GM23338 (cell line): ENCODE data around the gene SH3RF3. TPM values are rescaled to one million over a fixed set of nuclear protein-coding genes. Genes with fewer than 3 reads are reported as not detected.

Experiments used
- ATAC-seq: fragments of 200-7000 bp; cut with Tn5 transposase; 3 replicates; pipeline ENCODE4 v1.9.1; 2020
- DNase-seq: peaks from one replicate; pipeline ENCODE4 v3.0.0-alpha.2; 2015; ENCODE audit warnings: low spot score
- H2AFZ ChIP-seq: fragments of 200-600 bp; sonication (generic); 2 replicates; pipeline ENCODE4 v1.8.0; 2016; ENCODE audit warnings: antibody characterized with exemption, mild to moderate bottlenecking, moderate library complexity
- H3F3A ChIP-seq: fragments of 200-600 bp; sonication (generic); replicated peaks from 2 replicates; pipeline ENCODE4 v1.8.0; 2017; ENCODE audit warnings: antibody characterized with exemption, mixed run types, low read depth
- H3K27ac ChIP-seq: fragments of 200-600 bp; sonication (generic); 2 replicates; pipeline ENCODE4 v1.6.1; 2016; ENCODE audit warnings: low read depth
- H3K27me3 ChIP-seq: fragments of 200-600 bp; sonication (generic); 2 replicates; pipeline ENCODE4 v1.8.0; 2016; ENCODE audit warnings: mild to moderate bottlenecking, mixed run types, moderate library complexity; ENCODE audit not compliant: insufficient read depth
- H3K36me3 ChIP-seq: fragments of 200-600 bp; sonication (generic); 2 replicates; pipeline ENCODE4 v1.8.0; 2016; ENCODE audit warnings: mild to moderate bottlenecking; ENCODE audit not compliant: insufficient read depth
- H3K4me1 ChIP-seq: fragments of 200-600 bp; sonication (generic); 2 replicates; pipeline ENCODE4 v1.8.0; 2016; ENCODE audit warnings: mild to moderate bottlenecking, moderate library complexity; ENCODE audit not compliant: insufficient read depth
- H3K4me2 ChIP-seq: fragments of 200-600 bp; sonication (generic); 2 replicates; pipeline ENCODE4 v1.7.1; 2017; ENCODE audit warnings: mixed run types
- H3K4me3 ChIP-seq: fragments of 200-600 bp; sonication (generic); 2 replicates; pipeline ENCODE4 v1.6.1; 2016; ENCODE audit warnings: mixed run types
- H3K79me2 ChIP-seq: fragments of 200-600 bp; sonication (generic); replicated peaks from 2 replicates; pipeline ENCODE4 v1.8.0; 2017; ENCODE audit warnings: mild to moderate bottlenecking; ENCODE audit not compliant: insufficient read depth
- H3K9me2 ChIP-seq: fragments of 200-600 bp; sonication (generic); 2 replicates; pipeline ENCODE4 v1.8.0; 2017; ENCODE audit not compliant: insufficient read depth
- H4K20me1 ChIP-seq: fragments of 200-600 bp; sonication (generic); replicated peaks from 2 replicates; pipeline ENCODE4 v1.8.0; 2017; ENCODE audit warnings: mild to moderate bottlenecking; ENCODE audit not compliant: insufficient read depth
- H3K27ac Mint-ChIP-seq: 2 replicates; pipeline ENCODE4 v1.8.0; 2020; ENCODE audit warnings: inconsistent platforms, mild to moderate bottlenecking, moderate library complexity, mixed read lengths
- H3K27me3 Mint-ChIP-seq: 3 replicates; pipeline ENCODE4 v1.8.0; 2022; ENCODE audit warnings: low read depth, mild to moderate bottlenecking, moderate library complexity, mixed read lengths, inconsistent platforms; ENCODE audit not compliant: insufficient read depth, poor library complexity
- H3K36me3 Mint-ChIP-seq: 3 replicates; pipeline ENCODE4 v1.8.0; 2021; ENCODE audit warnings: low read depth, mild to moderate bottlenecking, inconsistent platforms, moderate library complexity, mixed read lengths
- H3K4me1 Mint-ChIP-seq: 3 replicates; pipeline ENCODE4 v1.8.0; 2020; ENCODE audit warnings: mild to moderate bottlenecking, inconsistent platforms, mixed read lengths
- H3K4me3 Mint-ChIP-seq: 3 replicates; pipeline ENCODE4 v1.8.0; 2021; ENCODE audit warnings: moderate library complexity, mild to moderate bottlenecking, inconsistent platforms, mixed read lengths
- H3K9me3 Mint-ChIP-seq: 3 replicates; pipeline ENCODE4 v1.8.0; 2020; ENCODE audit warnings: moderate library complexity, mild to moderate bottlenecking, inconsistent platforms, mixed read lengths
- CREB1 ChIP-seq: fragments of 250-450 bp; sonication (Bioruptor Pico); IDR thresholded peaks from 2 replicates; pipeline ENCODE4 v1.5.0; 2020; ENCODE audit warnings: low read depth, mild to moderate bottlenecking, moderate library complexity
- EZH2 ChIP-seq: fragments of 200-600 bp; sonication (generic); IDR thresholded peaks from one replicate; pipeline ENCODE4 v1.8.0; 2017; ENCODE audit warnings: antibody characterized with exemption, mild to moderate bottlenecking, low read depth; ENCODE audit not compliant: unreplicated experiment
- EZH2phosphoT487 ChIP-seq: fragments of 200-600 bp; sonication (generic); IDR thresholded peaks from one replicate; pipeline ENCODE4 v1.8.1; 2018; ENCODE audit warnings: antibody characterized with exemption; ENCODE audit not compliant: unreplicated experiment
- JUNB ChIP-seq: IDR thresholded peaks from one replicate; pipeline ENCODE4 v1.6.1; 2016; ENCODE audit warnings: antibody characterized with exemption; ENCODE audit not compliant: unreplicated experiment
- NANOG ChIP-seq: IDR thresholded peaks from 2 replicates; pipeline ENCODE4 v1.6.1; 2016; ENCODE audit warnings: antibody characterized with exemption, borderline replicate concordance
- POLR2AphosphoS5 ChIP-seq: IDR thresholded peaks from 2 replicates; pipeline ENCODE4 v1.6.1; 2016; ENCODE audit warnings: antibody characterized with exemption, low read depth
- STAT1 ChIP-seq: IDR thresholded peaks from one replicate; pipeline ENCODE4 v1.6.1; 2016; ENCODE audit warnings: antibody characterized with exemption; ENCODE audit not compliant: unreplicated experiment
- ZNF114 ChIP-seq: fragments of 250-450 bp; sonication (Bioruptor Pico); IDR thresholded peaks from 2 replicates; pipeline ENCODE4 v1.5.0; 2020; ENCODE audit warnings: mild to moderate bottlenecking, moderate library complexity
- ZNF331 ChIP-seq: fragments of 250-450 bp; sonication (Bioruptor Pico); IDR thresholded peaks from 2 replicates; pipeline ENCODE4 v1.5.0; 2020; ENCODE audit warnings: low read depth, mild to moderate bottlenecking, moderate library complexity
- polyA plus RNA-seq: library from polyadenylated mRNA; unstranded; fragments of >200 nt; fragmentation: Nextera tagmentation; extraction: Ambion mirVana; gene quantifications from 2 replicates; pipeline ENCODE4 v1.2.1, GENCODE V29; 2016
- total RNA-seq: library from RNA; depleted of rRNA; stranded (reverse); fragments of >200 nt; shearing (Covaris generic); gene quantifications from 2 replicates; pipeline ENCODE4 v1.2.3, GENCODE V29; 2014
- TF ChIP-seq, protein P1 (sequence below): fragments of 250-450 bp; sonication (Bioruptor Pico); IDR thresholded peaks from 2 replicates; pipeline ENCODE4 v1.5.0; 2020; ENCODE audit warnings: mild to moderate bottlenecking, moderate library complexity
- TF ChIP-seq, protein P2 (sequence below): IDR thresholded peaks from 2 replicates; pipeline ENCODE4 v1.6.1; 2016; ENCODE audit warnings: antibody characterized with exemption
- TF ChIP-seq, protein P3 (sequence below): IDR thresholded peaks from one replicate; pipeline ENCODE4 v1.6.1; 2018; ENCODE audit warnings: antibody characterized with exemption; ENCODE audit not compliant: unreplicated experiment
- TF ChIP-seq, protein P4 (sequence below), 2 experiments: fragments of 200-600 bp in 1 of 2; sonication (generic) in 1 of 2; conservative IDR thresholded peaks; 2 replicates each; pipeline versions ENCODE4 v1.5.1 to v1.6.1; 2016 to 2017; ENCODE audit warnings: antibody characterized with exemption in 2 of 2, low read depth in 2 of 2, mild to moderate bottlenecking in 2 of 2, moderate library complexity in 1 of 2

The SH3RF3 gene
- total and polyA plus RNA-seq, 2 experiments from 2014 or later, result 0.11 to 0.63 TPM

DNA sequence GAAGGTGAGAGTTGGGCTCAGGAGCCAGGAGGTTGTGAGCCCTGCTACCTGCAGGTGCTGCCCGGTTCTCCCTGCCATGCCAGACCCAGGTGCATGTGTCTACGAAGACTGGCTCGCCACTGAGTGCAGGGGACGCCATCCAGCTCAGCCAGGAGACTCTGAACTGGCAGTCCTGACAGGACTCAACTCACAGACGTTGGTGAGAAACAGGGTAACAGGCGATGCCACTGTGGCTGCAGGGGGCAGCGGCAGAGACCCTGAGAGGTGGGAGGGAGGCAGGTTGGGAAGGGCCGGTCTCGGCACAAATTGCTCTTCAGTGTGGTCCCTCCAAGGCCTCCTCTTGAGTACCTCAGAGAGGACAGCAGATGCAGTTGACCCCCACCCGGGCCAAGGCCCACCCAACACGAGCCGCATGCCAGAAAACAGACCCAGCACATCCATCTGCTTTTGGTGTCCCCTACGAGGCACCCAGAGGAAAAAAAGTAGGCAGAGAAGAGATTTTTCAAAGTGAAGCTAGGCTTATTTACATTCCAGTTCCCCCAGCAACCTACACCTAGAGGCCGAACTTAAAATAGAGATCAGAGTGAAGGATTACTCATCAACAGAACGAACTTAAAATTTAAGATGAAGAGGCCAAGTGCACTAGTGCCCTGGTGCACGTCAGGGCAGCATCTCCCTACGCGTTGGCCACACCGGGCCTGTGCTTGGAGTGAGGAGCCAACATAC lies 300.0 kb downstream of the SH3RF3 start:
- H3K4me3 Mint-ChIP-seq, result no peak overlapping the region

More for the DNA sequence above, 300.0 kb downstream of the SH3RF3 start:
- Histone ChIP-seq H4K20me1 (no peaks in the 10 kb centered on the region), H3K4me1 (no peaks in the 10 kb centered on the region), H3F3A (no peaks in the 10 kb centered on the region), H3K9me2 (0 out of 2 replicates have a peak, but pooled peaks cover 3% of the 10 kb centered on the region), H3K27me3 (no peaks in the 10 kb centered on the region), H2AFZ (no peak overlapping the region), H3K4me2 (no peak overlapping the region), H3K27ac (no peak overlapping the region), H3K36me3 (no peaks in the 10 kb centered on the region), H3K4me3 (no peak overlapping the region), H3K79me2 (no peaks in the 10 kb centered on the region)
- Mint-ChIP-seq H3K36me3 (no peaks in the 10 kb centered on the region), H3K27me3 (peaks cover 6% of the 10 kb centered on the region), H3K4me1 (no peaks in the 10 kb centered on the region), H3K9me3 (no peaks in the 10 kb centered on the region), H3K27ac (no peak overlapping the region)
- ATAC-seq (no peak), DNase-seq (no peak)
- no peak for TF ChIP-seq EZH2
- no peak for TF ChIP-seq ZNF114
- TF ChIP-seq, protein P1, sequence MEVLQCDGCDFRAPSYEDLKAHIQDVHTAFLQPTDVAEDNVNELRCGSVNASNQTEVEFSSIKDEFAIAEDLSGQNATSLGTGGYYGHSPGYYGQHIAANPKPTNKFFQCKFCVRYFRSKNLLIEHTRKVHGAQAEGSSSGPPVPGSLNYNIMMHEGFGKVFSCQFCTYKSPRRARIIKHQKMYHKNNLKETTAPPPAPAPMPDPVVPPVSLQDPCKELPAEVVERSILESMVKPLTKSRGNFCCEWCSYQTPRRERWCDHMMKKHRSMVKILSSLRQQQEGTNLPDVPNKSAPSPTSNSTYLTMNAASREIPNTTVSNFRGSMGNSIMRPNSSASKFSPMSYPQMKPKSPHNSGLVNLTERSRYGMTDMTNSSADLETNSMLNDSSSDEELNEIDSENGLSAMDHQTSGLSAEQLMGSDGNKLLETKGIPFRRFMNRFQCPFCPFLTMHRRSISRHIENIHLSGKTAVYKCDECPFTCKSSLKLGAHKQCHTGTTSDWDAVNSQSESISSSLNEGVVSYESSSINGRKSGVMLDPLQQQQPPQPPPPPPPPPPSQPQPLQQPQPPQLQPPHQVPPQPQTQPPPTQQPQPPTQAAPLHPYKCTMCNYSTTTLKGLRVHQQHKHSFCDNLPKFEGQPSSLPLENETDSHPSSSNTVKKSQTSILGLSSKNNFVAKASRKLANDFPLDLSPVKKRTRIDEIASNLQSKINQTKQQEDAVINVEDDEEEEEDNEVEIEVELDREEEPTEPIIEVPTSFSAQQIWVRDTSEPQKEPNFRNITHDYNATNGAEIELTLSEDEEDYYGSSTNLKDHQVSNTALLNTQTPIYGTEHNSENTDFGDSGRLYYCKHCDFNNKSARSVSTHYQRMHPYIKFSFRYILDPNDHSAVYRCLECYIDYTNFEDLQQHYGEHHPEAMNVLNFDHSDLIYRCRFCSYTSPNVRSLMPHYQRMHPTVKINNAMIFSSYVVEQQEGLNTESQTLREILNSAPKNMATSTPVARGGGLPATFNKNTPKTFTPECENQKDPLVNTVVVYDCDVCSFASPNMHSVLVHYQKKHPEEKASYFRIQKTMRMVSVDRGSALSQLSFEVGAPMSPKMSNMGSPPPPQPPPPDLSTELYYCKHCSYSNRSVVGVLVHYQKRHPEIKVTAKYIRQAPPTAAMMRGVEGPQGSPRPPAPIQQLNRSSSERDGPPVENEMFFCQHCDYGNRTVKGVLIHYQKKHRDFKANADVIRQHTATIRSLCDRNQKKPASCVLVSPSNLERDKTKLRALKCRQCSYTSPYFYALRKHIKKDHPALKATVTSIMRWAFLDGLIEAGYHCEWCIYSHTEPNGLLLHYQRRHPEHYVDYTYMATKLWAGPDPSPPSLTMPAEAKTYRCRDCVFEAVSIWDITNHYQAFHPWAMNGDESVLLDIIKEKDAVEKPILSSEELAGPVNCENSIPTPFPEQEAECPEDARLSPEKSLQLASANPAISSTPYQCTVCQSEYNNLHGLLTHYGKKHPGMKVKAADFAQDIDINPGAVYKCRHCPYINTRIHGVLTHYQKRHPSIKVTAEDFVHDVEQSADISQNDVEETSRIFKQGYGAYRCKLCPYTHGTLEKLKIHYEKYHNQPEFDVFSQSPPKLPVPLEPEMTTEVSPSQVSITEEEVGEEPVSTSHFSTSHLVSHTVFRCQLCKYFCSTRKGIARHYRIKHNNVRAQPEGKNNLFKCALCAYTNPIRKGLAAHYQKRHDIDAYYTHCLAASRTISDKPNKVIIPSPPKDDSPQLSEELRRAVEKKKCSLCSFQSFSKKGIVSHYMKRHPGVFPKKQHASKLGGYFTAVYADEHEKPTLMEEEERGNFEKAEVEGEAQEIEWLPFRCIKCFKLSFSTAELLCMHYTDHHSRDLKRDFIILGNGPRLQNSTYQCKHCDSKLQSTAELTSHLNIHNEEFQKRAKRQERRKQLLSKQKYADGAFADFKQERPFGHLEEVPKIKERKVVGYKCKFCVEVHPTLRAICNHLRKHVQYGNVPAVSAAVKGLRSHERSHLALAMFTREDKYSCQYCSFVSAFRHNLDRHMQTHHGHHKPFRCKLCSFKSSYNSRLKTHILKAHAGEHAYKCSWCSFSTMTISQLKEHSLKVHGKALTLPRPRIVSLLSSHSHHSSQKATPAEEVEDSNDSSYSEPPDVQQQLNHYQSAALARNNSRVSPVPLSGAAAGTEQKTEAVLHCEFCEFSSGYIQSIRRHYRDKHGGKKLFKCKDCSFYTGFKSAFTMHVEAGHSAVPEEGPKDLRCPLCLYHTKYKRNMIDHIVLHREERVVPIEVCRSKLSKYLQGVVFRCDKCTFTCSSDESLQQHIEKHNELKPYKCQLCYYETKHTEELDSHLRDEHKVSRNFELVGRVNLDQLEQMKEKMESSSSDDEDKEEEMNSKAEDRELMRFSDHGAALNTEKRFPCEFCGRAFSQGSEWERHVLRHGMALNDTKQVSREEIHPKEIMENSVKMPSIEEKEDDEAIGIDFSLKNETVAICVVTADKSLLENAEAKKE (CRISPR knock-in tag), result no peak
- TF ChIP-seq, protein P2, sequence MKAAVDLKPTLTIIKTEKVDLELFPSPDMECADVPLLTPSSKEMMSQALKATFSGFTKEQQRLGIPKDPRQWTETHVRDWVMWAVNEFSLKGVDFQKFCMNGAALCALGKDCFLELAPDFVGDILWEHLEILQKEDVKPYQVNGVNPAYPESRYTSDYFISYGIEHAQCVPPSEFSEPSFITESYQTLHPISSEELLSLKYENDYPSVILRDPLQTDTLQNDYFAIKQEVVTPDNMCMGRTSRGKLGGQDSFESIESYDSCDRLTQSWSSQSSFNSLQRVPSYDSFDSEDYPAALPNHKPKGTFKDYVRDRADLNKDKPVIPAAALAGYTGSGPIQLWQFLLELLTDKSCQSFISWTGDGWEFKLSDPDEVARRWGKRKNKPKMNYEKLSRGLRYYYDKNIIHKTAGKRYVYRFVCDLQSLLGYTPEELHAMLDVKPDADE, result no peak
- TF ChIP-seq STAT1, result no peak
- TF ChIP-seq ZNF331 (CRISPR knock-in tag), result no peak
- no peak for TF ChIP-seq EZH2phosphoT487
- no peak for TF ChIP-seq POLR2AphosphoS5
- no peak for TF ChIP-seq CREB1 (CRISPR knock-in tag)
- TF ChIP-seq, protein P3, sequence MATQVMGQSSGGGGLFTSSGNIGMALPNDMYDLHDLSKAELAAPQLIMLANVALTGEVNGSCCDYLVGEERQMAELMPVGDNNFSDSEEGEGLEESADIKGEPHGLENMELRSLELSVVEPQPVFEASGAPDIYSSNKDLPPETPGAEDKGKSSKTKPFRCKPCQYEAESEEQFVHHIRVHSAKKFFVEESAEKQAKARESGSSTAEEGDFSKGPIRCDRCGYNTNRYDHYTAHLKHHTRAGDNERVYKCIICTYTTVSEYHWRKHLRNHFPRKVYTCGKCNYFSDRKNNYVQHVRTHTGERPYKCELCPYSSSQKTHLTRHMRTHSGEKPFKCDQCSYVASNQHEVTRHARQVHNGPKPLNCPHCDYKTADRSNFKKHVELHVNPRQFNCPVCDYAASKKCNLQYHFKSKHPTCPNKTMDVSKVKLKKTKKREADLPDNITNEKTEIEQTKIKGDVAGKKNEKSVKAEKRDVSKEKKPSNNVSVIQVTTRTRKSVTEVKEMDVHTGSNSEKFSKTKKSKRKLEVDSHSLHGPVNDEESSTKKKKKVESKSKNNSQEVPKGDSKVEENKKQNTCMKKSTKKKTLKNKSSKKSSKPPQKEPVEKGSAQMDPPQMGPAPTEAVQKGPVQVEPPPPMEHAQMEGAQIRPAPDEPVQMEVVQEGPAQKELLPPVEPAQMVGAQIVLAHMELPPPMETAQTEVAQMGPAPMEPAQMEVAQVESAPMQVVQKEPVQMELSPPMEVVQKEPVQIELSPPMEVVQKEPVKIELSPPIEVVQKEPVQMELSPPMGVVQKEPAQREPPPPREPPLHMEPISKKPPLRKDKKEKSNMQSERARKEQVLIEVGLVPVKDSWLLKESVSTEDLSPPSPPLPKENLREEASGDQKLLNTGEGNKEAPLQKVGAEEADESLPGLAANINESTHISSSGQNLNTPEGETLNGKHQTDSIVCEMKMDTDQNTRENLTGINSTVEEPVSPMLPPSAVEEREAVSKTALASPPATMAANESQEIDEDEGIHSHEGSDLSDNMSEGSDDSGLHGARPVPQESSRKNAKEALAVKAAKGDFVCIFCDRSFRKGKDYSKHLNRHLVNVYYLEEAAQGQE, result no peak
- no peak for TF ChIP-seq JUNB
- TF ChIP-seq, protein P4, sequence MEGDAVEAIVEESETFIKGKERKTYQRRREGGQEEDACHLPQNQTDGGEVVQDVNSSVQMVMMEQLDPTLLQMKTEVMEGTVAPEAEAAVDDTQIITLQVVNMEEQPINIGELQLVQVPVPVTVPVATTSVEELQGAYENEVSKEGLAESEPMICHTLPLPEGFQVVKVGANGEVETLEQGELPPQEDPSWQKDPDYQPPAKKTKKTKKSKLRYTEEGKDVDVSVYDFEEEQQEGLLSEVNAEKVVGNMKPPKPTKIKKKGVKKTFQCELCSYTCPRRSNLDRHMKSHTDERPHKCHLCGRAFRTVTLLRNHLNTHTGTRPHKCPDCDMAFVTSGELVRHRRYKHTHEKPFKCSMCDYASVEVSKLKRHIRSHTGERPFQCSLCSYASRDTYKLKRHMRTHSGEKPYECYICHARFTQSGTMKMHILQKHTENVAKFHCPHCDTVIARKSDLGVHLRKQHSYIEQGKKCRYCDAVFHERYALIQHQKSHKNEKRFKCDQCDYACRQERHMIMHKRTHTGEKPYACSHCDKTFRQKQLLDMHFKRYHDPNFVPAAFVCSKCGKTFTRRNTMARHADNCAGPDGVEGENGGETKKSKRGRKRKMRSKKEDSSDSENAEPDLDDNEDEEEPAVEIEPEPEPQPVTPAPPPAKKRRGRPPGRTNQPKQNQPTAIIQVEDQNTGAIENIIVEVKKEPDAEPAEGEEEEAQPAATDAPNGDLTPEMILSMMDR (conservative IDR thresholded peaks at IDR 0.05; ENCODE audit: low read depth in 2 of 2), result no peak
- TF ChIP-seq NANOG, result no peak
